ENCODE measurements around the gene GSTCD.
A peak's percentile ranks its signal among the peaks of the same experiment; 100 is the strongest.

Gene GSTCD

DNA sequence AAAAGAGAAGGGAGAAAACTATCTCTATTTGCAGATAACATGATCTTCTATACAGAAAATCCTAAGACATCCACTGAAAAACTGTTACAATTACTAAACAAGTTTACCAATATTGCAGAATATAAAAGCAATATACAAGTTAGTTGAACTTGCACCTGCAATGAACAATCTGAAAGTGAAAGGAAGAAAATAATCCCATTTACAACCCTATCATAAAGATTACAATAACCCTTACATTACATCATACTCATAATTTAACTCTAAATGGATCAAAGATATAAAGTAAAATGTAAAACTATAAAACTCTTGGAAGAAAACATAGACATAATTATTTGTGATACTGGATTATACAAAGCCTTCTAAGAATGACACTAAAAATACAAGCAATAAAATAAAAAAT is 77.2 kb downstream of the GSTCD start:
- DNase-seq: no peak
- Histone ChIP-seq H3K9me3 (no peaks in the 10 kb centered on the region), H3K4me1 (no peaks in the 10 kb centered on the region), H3K4me3 (no peak overlapping the region), H3K36me3 (no peaks in the 10 kb centered on the region), H3K27ac (no peak overlapping the region), H3K27me3 (no peaks in the 10 kb centered on the region)
- TF ChIP-seq, protein P1, sequence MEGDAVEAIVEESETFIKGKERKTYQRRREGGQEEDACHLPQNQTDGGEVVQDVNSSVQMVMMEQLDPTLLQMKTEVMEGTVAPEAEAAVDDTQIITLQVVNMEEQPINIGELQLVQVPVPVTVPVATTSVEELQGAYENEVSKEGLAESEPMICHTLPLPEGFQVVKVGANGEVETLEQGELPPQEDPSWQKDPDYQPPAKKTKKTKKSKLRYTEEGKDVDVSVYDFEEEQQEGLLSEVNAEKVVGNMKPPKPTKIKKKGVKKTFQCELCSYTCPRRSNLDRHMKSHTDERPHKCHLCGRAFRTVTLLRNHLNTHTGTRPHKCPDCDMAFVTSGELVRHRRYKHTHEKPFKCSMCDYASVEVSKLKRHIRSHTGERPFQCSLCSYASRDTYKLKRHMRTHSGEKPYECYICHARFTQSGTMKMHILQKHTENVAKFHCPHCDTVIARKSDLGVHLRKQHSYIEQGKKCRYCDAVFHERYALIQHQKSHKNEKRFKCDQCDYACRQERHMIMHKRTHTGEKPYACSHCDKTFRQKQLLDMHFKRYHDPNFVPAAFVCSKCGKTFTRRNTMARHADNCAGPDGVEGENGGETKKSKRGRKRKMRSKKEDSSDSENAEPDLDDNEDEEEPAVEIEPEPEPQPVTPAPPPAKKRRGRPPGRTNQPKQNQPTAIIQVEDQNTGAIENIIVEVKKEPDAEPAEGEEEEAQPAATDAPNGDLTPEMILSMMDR (IDR thresholded peaks at IDR 0.05): no peak
- intact Hi-C loops (cut with DNase I; ENCODE audit: low total_unique reads): no loop called here

DNA sequence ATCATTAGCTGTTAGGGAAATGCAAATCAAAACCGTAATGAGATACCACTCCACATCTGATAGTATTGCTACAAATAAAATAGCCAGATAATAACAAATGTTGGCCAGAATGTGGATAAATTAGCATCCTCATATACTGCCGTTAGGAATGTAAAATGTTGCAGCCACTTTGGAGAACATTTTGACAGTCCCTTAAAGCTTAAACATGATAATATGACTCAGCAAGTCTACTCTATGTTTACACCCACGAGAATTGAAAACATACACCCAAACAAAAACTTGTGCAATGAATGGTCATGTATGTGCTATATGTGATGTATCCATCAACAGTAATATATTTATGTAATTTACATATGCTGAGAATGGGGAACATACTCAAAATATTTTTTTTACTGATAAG is 78.2 kb downstream of the GSTCD start:
- no peaks in the 10 kb centered on the region for H3K4me1 ChIP-seq
- H3K9me3 ChIP-seq: no peaks in the 10 kb centered on the region
- no peak for DNase-seq
- no peak overlapping the region for H3K27ac ChIP-seq
- H3K4me3 ChIP-seq: no peak overlapping the region
- H3K27me3 ChIP-seq: no peaks in the 10 kb centered on the region
- H3K36me3 ChIP-seq: no peaks in the 10 kb centered on the region
- TF ChIP-seq, protein P1 (IDR thresholded peaks at IDR 0.05): no peak
- intact Hi-C loops (cut with DNase I; ENCODE audit: low total_unique reads): no loop called here

DNA sequence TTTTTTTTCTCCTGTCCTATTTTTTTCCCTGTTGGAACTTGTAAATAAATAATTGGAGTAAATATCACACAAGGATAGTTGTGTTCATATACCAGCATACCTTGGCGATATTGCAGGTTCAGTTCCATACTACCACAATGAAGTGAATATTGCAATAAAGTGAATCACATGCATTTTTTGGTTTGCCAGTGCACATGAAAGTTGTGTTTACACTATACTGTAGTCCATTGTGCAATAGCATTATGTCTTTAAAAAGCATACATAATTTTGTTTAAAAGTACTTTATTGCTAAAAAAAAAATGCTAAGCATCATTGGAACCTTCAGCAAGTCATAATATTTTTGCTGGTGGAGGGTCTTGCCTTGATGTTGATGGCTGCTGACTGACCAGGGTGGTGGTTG is 88.6 kb downstream of the GSTCD start:
- H3K9me3 ChIP-seq: no peaks in the 10 kb centered on the region
- no peaks in the 10 kb centered on the region for H3K36me3 ChIP-seq
- H3K4me3 ChIP-seq: no peak overlapping the region
- DNase-seq: no peak
- intact Hi-C loops (cut with DNase I; ENCODE audit: low total_unique reads): no loop called here
- no peak overlapping the region for H3K27ac ChIP-seq
- TF ChIP-seq, protein P1 (IDR thresholded peaks at IDR 0.05): no peak
- no peaks in the 10 kb centered on the region for H3K4me1 ChIP-seq
- no peaks in the 10 kb centered on the region for H3K27me3 ChIP-seq

DNA sequence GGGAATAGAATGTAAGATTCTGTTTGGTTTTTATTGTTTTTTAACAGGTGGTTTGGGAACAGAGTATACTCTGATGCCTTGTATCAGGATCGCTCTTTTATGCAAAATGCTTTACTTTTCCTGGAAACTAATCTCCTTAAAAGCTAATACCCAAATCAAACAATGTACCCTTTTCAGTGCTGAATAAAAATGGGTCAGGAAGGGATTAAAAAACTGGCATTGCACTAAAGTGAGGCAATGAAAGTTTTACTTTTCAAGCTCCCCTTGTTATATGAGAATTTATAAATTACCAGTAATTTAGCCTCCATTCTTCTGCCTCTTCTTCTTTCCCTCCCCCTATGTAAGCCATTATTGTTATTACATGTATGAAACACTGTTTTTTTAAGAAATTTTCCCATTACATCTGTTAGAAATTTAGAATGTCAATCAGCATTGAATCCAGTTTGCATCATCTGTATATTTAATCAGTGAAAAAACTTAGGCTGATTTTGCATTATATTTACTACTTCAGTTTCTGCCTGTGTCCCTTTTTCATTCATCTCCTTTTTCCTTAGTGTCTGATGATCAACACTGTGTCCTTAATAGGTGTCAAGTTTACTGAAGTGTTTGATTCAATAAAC is 97.0 kb downstream of the GSTCD start:
- intact Hi-C loops (cut with DNase I; ENCODE audit: low total_unique reads): no loop called here
- Histone ChIP-seq H3K36me3 (no peaks in the 10 kb centered on the region), H3K4me3 (no peak overlapping the region), H3K27ac (no peak overlapping the region), H3K4me1 (peaks cover 0 to 31% (median 4%) of the 10 kb centered on the region in 4 donors), H3K27me3 (no peaks in the 10 kb centered on the region), H3K9me3 (no peaks in the 10 kb centered on the region)
- DNase-seq: no peak
- TF ChIP-seq, protein P1 (IDR thresholded peaks at IDR 0.05): no peak

DNA sequence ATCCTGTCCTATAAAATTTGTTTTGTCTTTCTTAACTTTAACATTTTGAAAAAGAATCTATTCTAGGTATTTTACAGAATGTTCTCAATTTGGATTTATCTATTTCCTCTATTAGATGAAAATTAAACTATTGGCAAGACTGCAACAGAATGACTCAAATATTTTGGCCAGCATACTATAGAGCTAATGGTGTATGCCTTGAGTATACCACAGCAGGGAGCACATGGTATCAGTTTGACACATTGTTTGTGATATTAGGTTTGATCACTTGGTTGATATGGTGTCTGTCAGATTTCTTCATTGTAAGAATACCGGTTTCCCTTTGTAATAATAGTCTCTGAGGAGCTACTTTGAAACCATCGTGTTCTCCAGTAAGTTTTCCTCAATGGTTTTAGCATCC is 98.9 kb downstream of the GSTCD start:
- TF ChIP-seq, protein P1 (IDR thresholded peaks at IDR 0.05): no peak
- no peaks in the 10 kb centered on the region for H3K36me3 ChIP-seq
- DNase-seq: no peak
- H3K4me1 ChIP-seq: peaks cover 0 to 29% (median 4%) of the 10 kb centered on the region in 4 donors
- H3K4me3 ChIP-seq: no peak overlapping the region
- H3K27me3 ChIP-seq: no peaks in the 10 kb centered on the region
- H3K9me3 ChIP-seq: no peaks in the 10 kb centered on the region
- peak overlapping the region in 1 of 2 donors; percentile 63 for H3K27ac ChIP-seq
- intact Hi-C loops (cut with DNase I; ENCODE audit: low total_unique reads): no loop called here

Measured in tibial artery (tissue), 4 donors.